Activated CD4-positive, CD25-positive, alpha-beta regulatory T cell (primary cell): ENCODE measurements around the gene EXOC4.
"Not testable (repeated sequence)": the region's sequence is repeated elsewhere in the genome, so short reads cannot be mapped to it uniquely, and the experiment has no call there.

Source experiments
- DNase-seq, 4 experiments: peaks; one replicate each; lab custom pipeline; 2025; lab: John Stamatoyannopoulos, UW

The EXOC4 gene

GRCh38 chr7:133629701-133630100 lies 376.8 kb downstream of the EXOC4 start:
- no peak for DNase-seq

GRCh38 chr7:133633055-133633454 lies 380.2 kb downstream of the EXOC4 start:
- no peak for DNase-seq

- DNase-seq, result no peak
These were observed 382.7 kb downstream of the EXOC4 start for GRCh38 chr7:133635541-133635940.

GRCh38 chr7:133638857-133639256 lies 386.0 kb downstream of the EXOC4 start:
- no peak for DNase-seq

- no peak for DNase-seq
These were observed 388.6 kb downstream of the EXOC4 start for GRCh38 chr7:133641436-133641835.

GRCh38 chr7:133642907-133643306 lies 390.0 kb downstream of the EXOC4 start:
- DNase-seq, result no peak

- not testable (repeated sequence) for DNase-seq
These were observed 390.8 kb downstream of the EXOC4 start for GRCh38 chr7:133643652-133644051.

GRCh38 chr7:133645884-133646391 lies 393.1 kb downstream of the EXOC4 start:
- no peak for DNase-seq

- no peak for DNase-seq
These were observed 393.8 kb downstream of the EXOC4 start for GRCh38 chr7:133646472-133647315.

- DNase-seq, result no peak
These were observed 396.7 kb downstream of the EXOC4 start for GRCh38 chr7:133649593-133649992.

GRCh38 chr7:133650069-133650468 lies 397.2 kb downstream of the EXOC4 start:
- DNase-seq, result no peak

GRCh38 chr7:133650487-133651300 lies 397.8 kb downstream of the EXOC4 start:
- DNase-seq, result no peak

- no peak for DNase-seq
These were observed 399.7 kb downstream of the EXOC4 start for GRCh38 chr7:133652547-133652946.

- DNase-seq, result no peak
These were observed 401.7 kb downstream of the EXOC4 start for GRCh38 chr7:133654547-133654946.

GRCh38 chr7:133662276-133662675 lies 409.4 kb downstream of the EXOC4 start:
- DNase-seq, result no peak

- no peak for DNase-seq
These were observed 410.0 kb downstream of the EXOC4 start for GRCh38 chr7:133662830-133663229.

- DNase-seq, result no peak
These were observed 411.6 kb downstream of the EXOC4 start for GRCh38 chr7:133664528-133664927.

- no peak for DNase-seq
These were observed 415.6 kb downstream of the EXOC4 start for GRCh38 chr7:133668296-133669060.

GRCh38 chr7:133669061-133669455 lies 416.2 kb downstream of the EXOC4 start:
- DNase-seq, result no peak

GRCh38 chr7:133670250-133670649 lies 417.4 kb downstream of the EXOC4 start:
- DNase-seq, result no peak

GRCh38 chr7:133672866-133673265 lies 420.0 kb downstream of the EXOC4 start:
- DNase-seq, result no peak
